Cardiac muscle cell (in vitro differentiated cells and primary cell): ENCODE measurements around the gene WDR37. TPM values are rescaled to one million over a fixed set of nuclear protein-coding genes. Genes with fewer than 3 reads are reported as not detected.
"Not testable (repeated sequence)": the region's sequence is repeated elsewhere in the genome, so short reads cannot be mapped to it uniquely, and the experiment has no call there.

Experiments
- DNase-seq, 2 donors: peaks; one replicate each; pipeline versions ENCODE4 v3.0.0 to v3.0.0-alpha.2; 2010 to 2017; ENCODE audit warnings: low read depth in 1 of 2, low spot score in 1 of 2
- H3K27ac ChIP-seq: fragments of 200-600 bp; sonication (generic); 2 replicates; pipeline ENCODE4 v1.5.1; 2016
- H3K27me3 ChIP-seq: fragments of 200-600 bp; sonication (generic); 2 replicates; pipeline ENCODE4 v1.6.0; 2016; ENCODE audit warnings: control low read depth
- H3K36me3 ChIP-seq: fragments of 200-600 bp; sonication (generic); 2 replicates; pipeline ENCODE4 v1.5.1; 2016; ENCODE audit warnings: control low read depth
- H3K4me1 ChIP-seq: fragments of 200-600 bp; sonication (generic); 2 replicates; pipeline ENCODE4 v1.8.1; 2017; ENCODE audit warnings: low read depth, mild to moderate bottlenecking, mixed run types
- H3K4me3 ChIP-seq: fragments of 200-600 bp; sonication (generic); 2 replicates; pipeline ENCODE4 v1.5.1; 2016; ENCODE audit warnings: mild to moderate bottlenecking
- H3K9me3 ChIP-seq: fragments of 200-600 bp; sonication (generic); 2 replicates; pipeline ENCODE4 v1.5.1; 2017; ENCODE audit warnings: low read depth, mild to moderate bottlenecking, control low read depth
- CTCF ChIP-seq: IDR thresholded peaks from 2 replicates; pipeline ENCODE4 v1.5.1; 2012; ENCODE audit warnings: low read depth, mild to moderate bottlenecking, low read length
- polyA plus RNA-seq: library from polyadenylated mRNA; unstranded; fragments of >200 nt; fragmentation: Nextera tagmentation; extraction: Ambion mirVana; gene quantifications from 2 replicates; pipeline ENCODE4 v1.2.1, GENCODE V29; 2016
- total RNA-seq: library from RNA; depleted of rRNA; stranded (reverse); fragments of >200 nt; gene quantifications from 2 replicates; pipeline ENCODE4 v1.2.3, GENCODE V29; 2016

Gene WDR37
- total and polyA plus RNA-seq, 2 experiments from 2014 or later: 13.0 to 15.7 TPM

- no peak for TF ChIP-seq CTCF
- Histone ChIP-seq H3K36me3 (no peaks in the 10 kb centered on the region), H3K9me3 (no peaks in the 10 kb centered on the region), H3K4me1 (no peaks in the 10 kb centered on the region), H3K4me3 (no peak overlapping the region), H3K27ac (no peak overlapping the region), H3K27me3 (no peaks in the 10 kb centered on the region)
- DNase-seq: no peak
These were observed 103.2 kb downstream of the WDR37 start for GRCh38 chr10:1159131-1160061.

- Histone ChIP-seq H3K27me3 (no peaks in the 10 kb centered on the region), H3K27ac (no peak overlapping the region), H3K36me3 (no peaks in the 10 kb centered on the region), H3K9me3 (no peaks in the 10 kb centered on the region), H3K4me3 (no peak overlapping the region), H3K4me1 (no peaks in the 10 kb centered on the region)
- TF ChIP-seq CTCF: no peak
- no peak for DNase-seq
These were observed 104.6 kb downstream of the WDR37 start for GRCh38 chr10:1160561-1161314.

DNA sequence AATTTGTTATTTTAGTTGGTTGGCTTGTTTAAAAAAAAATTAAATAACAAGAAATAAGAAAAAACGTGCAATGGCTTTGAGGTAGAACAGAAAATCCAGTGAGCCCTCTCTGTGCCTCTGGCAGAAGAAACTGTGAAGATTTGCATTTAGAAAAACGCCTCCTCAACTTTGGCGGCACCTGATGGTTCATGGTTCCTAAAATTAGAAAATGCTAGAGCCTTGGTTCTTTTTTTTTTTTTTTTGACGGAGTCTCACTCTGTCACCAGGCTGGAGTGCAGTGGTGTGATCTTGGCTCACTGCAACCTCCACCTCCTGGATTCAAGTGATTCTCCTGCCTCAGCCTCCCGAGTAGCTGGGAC, 105.1 kb downstream of the WDR37 start:
- not testable (repeated sequence) for H3K4me1 ChIP-seq, H3K9me3 ChIP-seq, H3K27me3 ChIP-seq, H3K27ac ChIP-seq, DNase-seq, H3K4me3 ChIP-seq, H3K36me3 ChIP-seq

- no peaks in the 10 kb centered on the region for H3K27me3 ChIP-seq
- H3K4me1 ChIP-seq: no peaks in the 10 kb centered on the region
- no peaks in the 10 kb centered on the region for H3K36me3 ChIP-seq
- no peak overlapping the region for H3K27ac ChIP-seq
- DNase-seq: no peak
- H3K9me3 ChIP-seq: no peaks in the 10 kb centered on the region
- no peak overlapping the region for H3K4me3 ChIP-seq
- no peak for TF ChIP-seq CTCF
These were observed 106.5 kb downstream of the WDR37 start for GRCh38 chr10:1162481-1163203.

DNA sequence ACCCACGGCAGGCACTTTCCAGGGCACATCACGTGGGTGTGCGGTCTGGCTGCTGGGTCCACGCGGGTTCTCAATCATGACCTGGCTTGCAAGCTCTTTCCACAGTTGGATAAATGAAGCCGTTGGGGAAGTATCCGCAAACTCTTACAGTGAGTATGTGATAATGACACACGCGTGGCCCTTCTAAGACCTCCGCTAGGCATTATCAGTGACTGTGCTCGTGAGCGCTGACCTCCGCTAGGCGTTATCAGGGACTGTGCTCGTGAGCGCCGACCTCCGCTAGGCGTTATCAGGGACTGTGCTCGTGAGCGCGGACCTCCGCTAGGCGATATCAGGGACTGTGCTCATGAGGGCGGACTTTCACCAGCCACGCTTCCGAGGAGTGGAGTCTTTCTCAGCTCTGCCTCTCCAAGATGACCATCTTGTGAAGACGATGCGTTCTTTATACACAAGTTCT, 107.0 kb downstream of the WDR37 start:
- Histone ChIP-seq H3K4me3 (no peak overlapping the region), H3K27ac (no peak overlapping the region), H3K9me3 (no peaks in the 10 kb centered on the region), H3K36me3 (no peaks in the 10 kb centered on the region), H3K27me3 (no peaks in the 10 kb centered on the region), H3K4me1 (no peaks in the 10 kb centered on the region)
- no peak for TF ChIP-seq CTCF
- DNase-seq: no peak
